ENCODE measurements around the gene RPL37A. TPM values are rescaled to one million over a fixed set of nuclear protein-coding genes. Genes with fewer than 3 reads are reported as not detected.

RPL37A gene
- total RNA-seq: 1,000 to 10,000 TPM; 1,771 to 1,914 TPM
- long read RNA-seq, donor 1, transcript RPL37A-210 (4 exons, 3,647 nt): major isoform, 37 of 40 reads
- long read RNA-seq, donor 1, partial matches to known transcripts: 0 of 40 reads
- long read RNA-seq, donor 1, other reads (novel, unspliced or antisense): 0 of 40 reads
- long read RNA-seq, donor 2, transcript RPL37A-210 (4 exons, 3,647 nt): major isoform, 85 of 109 reads
- long read RNA-seq, donor 2, transcript RPL37A-201 (3 exons, 742 nt): minor isoform, 9 of 109 reads
- long read RNA-seq, donor 2, partial matches to known transcripts: 11 of 109 reads
- long read RNA-seq, donor 2, other reads (novel, unspliced or antisense): 1 of 109 reads

DNA sequence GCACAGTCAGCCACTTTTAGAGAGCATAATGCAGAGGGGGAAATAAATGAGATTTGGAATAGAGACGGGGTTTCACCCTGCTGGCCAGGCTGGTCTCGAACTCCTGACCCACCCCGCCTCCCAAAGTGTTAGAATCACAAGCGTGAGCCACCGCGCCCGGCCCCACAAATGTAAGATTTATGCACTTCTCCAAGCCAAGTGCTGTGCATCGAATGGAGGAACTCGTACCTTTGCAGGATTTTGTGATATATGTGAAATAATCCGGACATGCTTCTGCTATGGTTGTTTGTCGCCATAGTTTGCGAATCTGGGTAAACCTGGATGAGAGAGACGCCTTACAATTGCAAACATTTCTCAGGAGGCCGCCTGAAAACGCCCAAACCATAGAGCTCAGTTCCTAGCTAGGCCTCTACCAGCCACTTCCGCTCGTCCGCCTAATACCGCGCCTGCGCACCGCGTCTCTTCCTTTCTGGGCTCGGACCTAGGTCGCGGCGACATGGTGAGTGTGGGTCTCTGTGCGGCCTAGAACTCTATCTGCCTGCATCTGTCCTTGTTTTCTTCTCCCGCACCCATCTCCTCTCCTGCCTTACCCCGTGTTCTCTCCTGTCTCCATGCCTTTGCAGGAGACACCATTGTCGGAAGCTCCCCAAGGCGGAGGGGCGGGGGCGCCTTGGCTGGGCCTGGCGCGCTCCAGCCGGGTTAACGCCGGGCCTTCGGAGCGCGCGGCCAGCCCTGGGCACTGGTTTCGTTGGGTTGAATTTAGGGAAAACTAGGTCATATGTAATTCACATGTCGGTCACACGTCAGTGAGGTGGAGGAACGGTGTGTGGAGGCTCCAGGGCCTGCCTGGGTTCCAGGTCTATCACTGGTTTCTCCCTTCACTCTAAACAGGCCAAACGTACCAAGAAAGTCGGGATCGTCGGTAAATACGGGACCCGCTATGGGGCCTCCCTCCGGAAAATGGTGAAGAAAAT lies at the start of gene RPL37A:
TSS of gene RPL37A (plus strand) at position 466 of the 974 bp plus-strand sequence. CDS start at position 497, 31 bp downstream.
- intact Hi-C loops (cut with DNase I): no loop called here
- peak; percentile 98 for DNase-seq (ENCODE audit: low spot score)

DNA sequence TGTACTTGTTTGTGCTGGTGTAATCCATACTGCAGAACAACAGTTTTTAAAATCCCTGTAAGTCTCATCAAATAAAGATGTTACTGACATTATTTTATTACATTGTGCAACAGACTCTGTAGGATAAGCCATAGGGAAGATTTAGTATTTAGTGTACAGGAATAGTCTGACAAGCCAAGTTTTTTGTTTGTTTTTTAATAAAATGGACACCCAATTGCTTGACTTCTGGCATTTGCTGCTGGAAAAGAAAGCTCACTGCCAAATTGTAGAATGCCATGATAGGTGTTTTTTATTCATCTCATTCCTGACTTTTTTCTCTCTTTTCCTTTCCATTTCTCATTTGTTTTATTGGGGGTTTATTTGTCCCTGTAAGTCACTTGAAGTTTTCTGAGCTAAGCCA lies 48.3 kb upstream of the RPL37A start:
- DNase-seq (ENCODE audit: low spot score): no peak
- intact Hi-C loops (cut with DNase I): no loop called here

DNA sequence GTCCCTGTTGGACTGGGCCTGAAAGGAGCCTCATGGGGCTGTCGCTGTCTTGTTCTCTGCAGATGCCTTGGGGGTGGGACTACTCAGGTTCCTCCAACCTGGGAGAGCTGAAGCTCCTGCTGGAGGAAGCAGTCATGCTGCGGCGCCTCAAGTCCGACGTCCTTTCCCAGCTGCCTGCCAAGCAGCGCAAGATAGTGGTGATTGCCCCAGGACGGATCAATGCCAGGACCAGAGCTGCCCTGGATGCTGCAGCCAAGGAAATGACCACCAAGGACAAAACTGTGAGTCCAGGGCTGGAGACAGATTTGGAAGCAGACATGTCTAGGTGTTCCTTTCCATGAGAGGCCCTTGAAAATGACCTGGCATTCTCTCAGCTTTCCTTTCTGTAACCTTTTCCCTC lies 47.9 kb upstream of the RPL37A start:
- intact Hi-C loops (cut with DNase I): no loop called here
- peak; percentile 64 for DNase-seq (ENCODE audit: low spot score)

DNA sequence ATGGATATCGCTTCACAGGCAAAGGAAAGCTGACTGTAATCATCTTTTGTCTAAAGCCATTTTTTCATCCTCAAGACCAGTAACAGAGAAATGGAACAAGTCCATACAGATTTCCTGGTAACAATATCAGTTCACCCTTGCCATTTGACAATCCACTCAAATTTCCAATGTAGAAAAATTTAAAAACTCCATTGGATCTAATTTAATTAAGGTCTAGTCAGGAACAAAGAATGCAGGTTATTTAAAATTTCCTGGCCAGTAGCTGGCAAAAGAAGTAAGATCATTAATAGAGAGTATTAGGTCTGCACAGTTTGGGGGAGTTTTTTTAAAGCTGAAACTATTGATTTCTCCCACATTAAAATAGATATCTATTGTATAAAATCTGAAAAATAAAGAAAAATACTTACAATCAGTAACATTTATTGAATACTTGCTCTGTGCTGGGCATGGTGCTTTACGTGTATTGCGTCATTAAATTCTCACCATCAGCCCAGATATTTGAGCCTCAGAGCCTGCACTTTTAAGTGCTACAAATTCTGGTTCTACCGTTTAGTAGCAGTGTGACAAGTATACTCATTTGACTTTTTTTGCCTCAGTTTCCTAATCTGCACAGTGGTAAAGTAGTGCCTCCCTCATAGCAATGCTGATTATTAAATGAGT lies 44.6 kb upstream of the RPL37A start:
- intact Hi-C loops (cut with DNase I): no loop called here

DNA sequence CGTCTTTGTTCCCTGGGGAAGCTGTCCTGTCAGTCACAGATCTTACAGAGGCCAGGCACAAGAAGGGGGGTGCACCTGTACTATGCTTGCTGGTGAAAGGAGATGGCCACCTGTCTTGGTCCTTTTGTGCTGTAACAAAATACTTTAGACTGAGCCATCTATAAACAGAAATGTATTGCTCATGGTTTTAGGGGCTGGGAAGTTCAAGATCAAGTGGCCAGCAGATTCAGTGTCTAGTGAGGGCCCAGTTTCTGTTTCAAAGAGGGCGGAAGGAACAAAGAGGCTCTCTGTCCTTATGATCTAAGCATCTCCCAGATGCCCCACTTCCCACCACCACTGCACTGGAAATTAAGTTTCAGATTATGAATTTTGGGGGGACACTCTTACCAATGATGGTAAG lies 35.5 kb upstream of the RPL37A start:
- DNase-seq (ENCODE audit: low spot score): no peak
- intact Hi-C loops (cut with DNase I): no loop called here

More for the DNA sequence above, 44.6 kb upstream of the RPL37A start:
- no peak for DNase-seq (ENCODE audit: low spot score)

DNA sequence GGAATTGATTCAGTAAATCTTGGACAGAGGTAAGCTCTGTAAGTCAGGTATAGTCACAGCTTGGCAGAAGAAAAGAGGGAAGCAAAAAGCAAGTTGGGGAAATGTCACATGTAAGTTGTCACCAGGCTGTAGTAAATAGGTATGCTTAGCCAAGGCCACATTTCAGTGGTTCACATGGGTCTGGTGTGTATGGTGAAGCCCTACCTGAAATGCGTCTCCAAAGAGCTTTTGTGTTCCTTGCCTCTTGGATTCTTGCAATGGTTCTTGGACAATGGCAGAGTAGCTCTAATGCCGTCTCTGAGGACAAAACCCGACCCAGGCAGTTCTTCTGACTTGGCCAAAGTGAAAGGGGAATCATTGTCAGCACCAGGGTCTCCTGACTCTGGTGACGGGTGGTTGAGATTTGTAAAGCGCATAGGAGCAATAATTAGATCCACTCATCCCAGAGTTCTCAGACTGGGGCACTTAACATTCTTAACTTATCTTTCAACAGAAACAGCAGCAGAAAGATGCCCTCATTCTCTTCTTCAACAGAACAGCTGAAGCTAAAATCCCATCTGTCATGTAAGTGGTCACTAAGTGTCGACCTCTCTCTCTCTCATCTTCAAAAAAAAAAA lies 34.4 kb upstream of the RPL37A start:
- intact Hi-C loops (cut with DNase I): no loop called here
- DNase-seq (ENCODE audit: low spot score): no peak

DNA sequence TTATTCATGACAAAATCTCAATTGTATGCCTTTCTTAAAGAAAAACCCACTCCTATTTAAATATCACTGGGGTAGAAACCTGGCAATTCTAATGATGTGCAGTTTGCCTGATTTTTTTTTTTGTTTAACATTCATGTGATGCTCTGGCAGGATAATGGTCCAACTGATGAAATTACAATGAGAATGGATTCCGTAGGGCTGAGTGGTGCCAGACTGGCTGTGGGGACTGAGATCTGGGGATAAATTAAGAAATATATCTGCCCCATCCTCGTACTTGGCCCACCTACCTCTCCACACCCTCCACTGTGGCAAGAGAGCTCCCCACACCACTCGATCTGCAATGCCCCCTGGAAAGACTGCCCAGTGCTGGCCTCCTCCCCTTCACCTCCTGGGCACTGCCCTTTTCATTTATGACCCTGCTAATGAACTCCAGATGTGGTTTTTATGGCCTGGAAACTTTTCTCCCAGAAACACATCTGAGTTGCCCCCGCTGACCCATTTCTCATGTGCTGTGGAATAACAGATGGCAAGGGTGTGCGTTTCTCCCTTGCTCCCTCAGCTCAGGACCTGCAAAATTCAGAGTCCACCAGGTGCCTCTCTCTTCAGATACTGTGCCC lies 33.0 kb upstream of the RPL37A start:
- intact Hi-C loops (cut with DNase I): no loop called here
- no peak for DNase-seq (ENCODE audit: low spot score)

DNA sequence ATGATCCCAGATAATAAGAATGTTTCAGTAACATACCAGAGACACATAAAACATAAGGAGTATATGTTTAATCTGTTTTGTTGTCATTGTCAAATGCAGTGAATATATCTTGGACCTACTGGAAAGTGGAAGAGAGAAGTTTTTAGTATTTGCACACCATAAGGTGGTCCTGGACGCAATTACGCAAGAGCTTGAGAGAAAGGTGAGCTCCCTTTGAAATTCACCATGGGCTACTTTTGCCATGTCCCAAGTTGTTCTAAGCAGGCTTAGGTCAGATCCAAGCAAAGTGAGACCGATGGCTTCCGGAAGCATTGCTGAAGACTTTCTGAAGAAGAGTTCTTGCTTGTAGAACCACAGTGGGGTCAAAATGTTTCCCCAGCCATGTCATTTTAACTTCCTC lies 30.8 kb upstream of the RPL37A start:
- intact Hi-C loops (cut with DNase I): no loop called here
- DNase-seq (ENCODE audit: low spot score): no peak

DNA sequence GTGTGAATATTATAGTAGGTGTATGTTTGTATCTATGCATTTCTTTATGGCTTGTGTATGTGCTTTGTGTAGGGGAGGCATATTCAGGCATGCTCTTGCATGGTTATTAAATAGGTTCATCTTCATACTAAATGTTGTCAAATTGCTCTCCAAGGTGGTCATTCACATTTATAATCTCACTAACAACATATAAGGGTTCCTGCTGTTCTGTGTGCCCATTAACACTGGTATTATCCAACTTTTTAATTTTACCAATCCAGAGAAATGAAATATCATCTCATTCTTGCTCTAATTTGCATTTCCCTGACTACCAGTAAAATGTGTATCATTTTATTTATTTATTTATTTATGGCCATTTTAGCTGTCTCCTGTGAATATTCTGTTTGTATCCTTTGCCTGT lies 29.0 kb upstream of the RPL37A start:
- no peak for DNase-seq (ENCODE audit: low spot score)
- intact Hi-C loops (cut with DNase I): no loop called here

DNA sequence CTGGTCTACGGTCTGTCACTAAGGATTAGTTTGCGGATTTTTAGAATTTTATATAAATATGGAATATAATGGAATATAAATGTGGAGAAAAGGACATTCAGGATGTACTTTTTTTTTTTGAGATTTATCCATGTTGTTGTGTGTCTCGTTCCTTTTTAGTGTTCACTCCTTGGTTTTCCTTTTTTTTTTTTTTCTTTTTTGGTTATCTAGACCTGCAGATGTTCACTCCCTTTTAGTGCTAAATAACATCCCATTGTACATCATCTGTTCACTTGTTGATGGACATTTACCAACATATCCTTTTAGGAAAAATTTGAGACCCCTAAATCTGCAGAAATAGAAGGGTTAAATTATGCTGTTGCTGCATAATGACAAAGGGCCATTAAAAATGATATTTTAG lies 25.5 kb upstream of the RPL37A start:
- intact Hi-C loops (cut with DNase I): no loop called here
- DNase-seq (ENCODE audit: low spot score): no peak

DNA sequence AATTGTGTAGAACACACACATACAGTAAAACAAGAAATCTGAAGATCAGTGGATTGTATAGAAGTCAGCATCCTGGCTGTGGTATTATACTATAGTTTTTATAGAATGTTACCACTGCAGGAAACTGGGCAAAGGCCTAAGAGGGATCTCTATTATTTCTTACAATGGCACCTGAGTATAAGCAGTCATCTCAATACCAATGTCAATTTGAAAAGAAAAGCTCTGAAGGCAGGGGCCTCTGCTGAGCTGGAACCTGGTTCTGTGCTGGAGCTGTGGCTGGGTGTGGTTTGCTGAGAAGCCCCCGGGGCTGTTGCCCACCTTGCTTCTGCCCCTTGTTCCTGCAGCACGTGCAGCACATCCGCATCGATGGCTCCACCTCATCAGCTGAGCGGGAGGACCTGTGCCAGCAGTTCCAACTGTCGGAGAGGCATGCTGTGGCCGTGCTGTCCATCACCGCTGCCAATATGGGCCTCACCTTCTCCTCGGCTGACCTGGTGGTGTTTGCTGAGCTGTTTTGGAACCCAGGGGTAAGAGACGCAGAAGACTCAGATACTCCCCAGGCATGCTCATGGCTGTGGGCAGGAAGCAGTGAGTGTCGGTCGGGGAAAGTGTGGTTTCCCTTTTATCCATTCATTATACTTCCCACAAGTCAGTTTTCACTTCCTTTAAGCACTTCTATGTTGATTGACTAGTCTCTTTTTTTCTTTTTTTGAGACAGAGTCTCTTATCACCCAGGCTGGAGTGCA lies 23.5 kb upstream of the RPL37A start:
- DNase-seq (ENCODE audit: low spot score): no peak
- intact Hi-C loops (cut with DNase I): no loop called here

DNA sequence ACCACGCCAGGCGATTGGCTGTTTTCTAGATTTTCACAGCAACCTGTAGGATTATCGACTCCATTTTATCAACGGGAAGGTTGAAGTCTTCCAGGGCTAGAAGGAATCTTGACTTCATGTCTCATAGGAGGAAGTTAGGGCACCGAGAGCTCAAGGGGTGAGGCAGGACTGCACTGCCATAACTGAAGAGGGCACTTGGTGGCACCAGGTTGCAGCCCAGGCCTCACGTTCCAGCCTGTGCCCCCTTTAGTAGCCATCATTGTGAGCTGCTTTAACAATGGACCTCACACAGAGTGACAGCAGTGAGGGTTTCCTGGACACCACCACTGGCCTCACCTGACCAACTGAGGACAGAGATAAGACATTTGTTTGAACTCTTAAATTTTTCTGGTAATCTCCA lies 22.9 kb upstream of the RPL37A start:
- intact Hi-C loops (cut with DNase I): no loop called here
- no peak for DNase-seq (ENCODE audit: low spot score)

DNA sequence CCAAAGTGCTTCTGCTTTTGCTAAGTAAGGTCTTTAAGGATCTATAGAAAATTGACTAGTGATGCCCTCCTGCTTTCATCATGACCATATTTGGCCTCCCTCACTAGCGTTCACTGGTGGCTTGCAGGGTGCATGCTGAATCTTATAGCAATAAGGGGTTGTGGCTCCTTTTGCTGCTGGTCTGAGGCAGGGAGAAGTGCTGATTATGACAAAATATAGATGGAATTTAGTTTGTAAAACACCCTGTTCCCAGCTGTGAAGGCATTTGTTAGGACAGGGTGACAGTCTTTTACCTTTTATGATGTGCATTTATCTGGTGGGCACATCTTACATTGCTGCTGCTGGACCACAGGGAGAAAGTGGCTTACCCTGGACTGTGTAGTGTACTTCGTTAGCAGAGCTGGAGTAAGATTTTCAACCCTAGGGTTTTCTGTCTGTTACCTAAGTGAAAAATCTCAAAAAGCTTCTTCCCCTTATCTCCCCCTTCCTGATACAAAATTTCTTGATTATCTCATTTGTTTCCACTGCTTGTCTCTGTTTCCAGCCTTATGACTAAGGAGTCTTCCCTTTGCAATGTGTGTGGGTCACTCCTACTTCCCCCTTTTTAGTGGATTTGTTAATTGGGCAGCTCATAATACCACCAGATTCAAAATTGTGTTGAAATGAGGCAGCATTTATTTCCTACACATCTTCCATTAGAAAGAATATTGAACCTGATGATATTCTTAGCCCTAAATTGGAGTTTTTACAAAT lies 21.2 kb upstream of the RPL37A start:
- intact Hi-C loops (cut with DNase I): no loop called here
- no peak for DNase-seq (ENCODE audit: low spot score)

DNA sequence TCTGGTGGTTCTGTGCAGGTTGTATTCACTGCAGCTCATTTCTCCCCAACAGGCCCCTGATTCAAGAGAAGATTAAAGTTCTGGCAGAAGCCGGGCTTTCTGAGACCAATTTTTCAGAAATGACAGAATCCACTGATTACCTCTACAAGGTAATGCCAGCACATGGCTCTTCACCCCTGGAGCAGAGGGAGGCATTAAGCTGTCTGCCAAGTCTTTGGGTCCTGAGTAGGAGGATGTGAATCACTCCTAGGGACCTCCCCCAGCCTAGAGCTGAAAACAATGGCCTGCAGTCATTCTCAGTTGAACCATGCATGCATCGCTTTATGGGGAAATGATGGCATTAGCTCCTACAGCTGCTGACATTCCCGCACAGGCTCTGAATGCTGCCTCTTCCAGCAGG lies 20.5 kb upstream of the RPL37A start:
- intact Hi-C loops (cut with DNase I): no loop called here
- DNase-seq (ENCODE audit: low spot score): no peak

DNA sequence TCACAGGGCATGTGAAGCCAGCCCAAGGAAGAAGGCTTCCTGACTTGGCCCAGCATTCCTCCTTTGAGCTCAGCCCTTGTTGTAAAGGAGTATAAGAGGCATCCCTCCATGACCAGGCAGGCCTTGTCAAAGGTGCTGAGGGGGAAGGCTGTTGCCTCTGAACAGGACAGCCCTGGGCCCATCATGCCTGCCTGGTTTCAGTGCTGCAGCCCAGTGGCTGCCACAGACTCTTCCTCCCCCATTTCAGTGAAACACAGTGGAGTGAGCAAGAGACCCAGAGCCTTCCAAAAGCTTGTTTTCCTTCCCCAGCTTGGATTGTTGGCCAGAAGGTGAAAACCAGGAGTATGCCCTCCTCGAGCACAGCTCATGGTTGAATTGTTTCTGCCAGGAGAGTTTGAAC lies 19.9 kb upstream of the RPL37A start:
- intact Hi-C loops (cut with DNase I): no loop called here
- DNase-seq (ENCODE audit: low spot score): no peak

DNA sequence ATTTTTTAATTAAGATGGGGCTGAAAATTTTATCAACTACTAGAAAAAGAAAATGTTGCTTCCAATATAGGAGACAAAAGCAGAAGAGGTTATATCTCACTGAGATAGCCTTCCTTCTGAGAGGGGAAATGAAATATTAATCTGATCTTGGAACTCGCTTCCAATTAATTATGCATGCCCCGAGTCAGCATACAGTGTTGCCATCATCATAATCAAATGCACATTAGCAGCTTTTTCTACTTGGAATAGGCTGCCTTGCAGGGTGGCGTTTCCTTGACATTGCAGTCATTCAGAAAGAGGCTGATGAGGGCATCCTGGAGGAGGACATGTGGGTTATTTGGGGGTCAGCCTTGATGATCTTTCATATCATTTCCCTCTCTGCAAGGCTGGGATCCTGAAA lies 18.4 kb upstream of the RPL37A start:
- DNase-seq (ENCODE audit: low spot score): no peak
- intact Hi-C loops (cut with DNase I): no loop called here

DNA sequence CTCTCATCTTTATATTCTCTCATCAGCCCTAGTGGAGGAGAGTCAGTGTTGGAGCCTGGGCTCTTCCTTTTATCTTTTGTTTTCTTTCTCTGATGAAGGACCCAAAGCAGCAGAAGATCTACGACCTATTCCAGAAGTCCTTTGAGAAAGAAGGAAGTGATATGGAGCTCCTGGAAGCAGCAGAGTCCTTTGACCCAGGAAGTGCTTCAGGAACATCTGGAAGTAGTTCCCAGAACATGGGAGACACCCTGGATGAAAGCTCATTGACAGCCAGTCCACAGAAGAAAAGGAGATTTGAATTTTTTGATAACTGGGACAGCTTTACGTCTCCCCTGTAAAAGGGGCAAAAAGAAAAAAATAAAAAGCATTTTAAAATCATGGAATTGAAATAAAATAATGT lies 16.0 kb upstream of the RPL37A start:
- intact Hi-C loops (cut with DNase I): no loop called here
- no peak for DNase-seq (ENCODE audit: low spot score)

DNA sequence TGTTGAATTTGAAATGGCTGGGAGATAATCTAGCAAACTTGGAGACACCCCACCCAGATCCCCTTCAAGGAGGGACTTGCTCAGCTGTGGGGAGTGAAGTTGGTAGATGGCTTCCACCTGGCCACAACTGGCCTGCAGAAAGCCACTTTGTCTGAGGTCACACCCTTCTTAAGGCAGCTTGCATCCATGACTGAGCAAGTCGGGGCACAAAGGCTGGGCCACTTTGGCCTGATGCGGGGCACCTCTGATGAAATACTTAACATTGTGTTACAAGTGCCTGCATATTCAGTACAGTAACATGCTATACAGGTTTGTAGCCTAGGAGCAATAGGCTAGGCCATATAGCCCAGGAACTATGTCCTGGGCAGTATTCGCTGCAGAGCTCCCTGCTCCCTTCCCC lies 13.4 kb upstream of the RPL37A start:
- no peak for DNase-seq (ENCODE audit: low spot score)
- intact Hi-C loops (cut with DNase I): no loop called here
